ENCODE measurements around the gene RPTOR.

The RPTOR gene

GRCh38 chr17:80604670-80605010, 60.0 kb downstream of the RPTOR start:
- H3K36me3 ChIP-seq (ENCODE audit: control insufficient read depth in 2 of 2, insufficient read depth in 1 of 2, low read length in 2 of 2), result no peaks in the 10 kb centered on the region
- CTCF ChIA-PET, result interaction anchor here (0.6 to 1.3 kb wide), 4 partner anchors 47 to 990 kb away, joined by 3 to 7 read pairs (median 4); no protein-coding TSS in a partner anchor
- POLR2A ChIA-PET, result interaction anchor here (0.6 kb wide), 1 partner anchor 384 kb away, joined by 3 read pairs; no protein-coding TSS in a partner anchor
- H3K4me1 ChIP-seq (ENCODE audit: control insufficient read depth, insufficient read depth, low read length), result peaks cover 17% of the 10 kb centered on the region
- H3K9me3 ChIP-seq (ENCODE audit: control insufficient read depth, insufficient read depth, low read depth, low read length), result no peaks in the 10 kb centered on the region
- H3K27ac ChIP-seq (ENCODE audit: extremely low read depth, low read depth, low read length), result no peak overlapping the region
- no peak overlapping the region for H3K4me3 ChIP-seq (ENCODE audit: low read depth, low read length)
- TF ChIP-seq ZNF830 (tag by site-specific recombination; IDR thresholded peaks at IDR 0.05; ENCODE audit: low read depth), result no peak
- TF ChIP-seq ZNF423 (tag by site-specific recombination; IDR thresholded peaks at IDR 0.05), result no peak
- no peak for TF ChIP-seq ZNF610 (tag by site-specific recombination; IDR thresholded peaks at IDR 0.05; ENCODE audit: borderline replicate concordance)
- TF ChIP-seq ZNF785 (tag by site-specific recombination; IDR thresholded peaks at IDR 0.05), result no peak

- TF ChIP-seq WT1 (tag by site-specific recombination; IDR thresholded peaks at IDR 0.05), result no peak
- peak; percentile 70 for TF ChIP-seq ZBTB17 (tag by site-specific recombination; IDR thresholded peaks at IDR 0.05)
- TF ChIP-seq ZNF777 (tag by site-specific recombination; IDR thresholded peaks at IDR 0.05; ENCODE audit: borderline replicate concordance), result no peak
- no peak for TF ChIP-seq BCL11A (tag by site-specific recombination; IDR thresholded peaks at IDR 0.05; ENCODE audit: low read depth)
- TF ChIP-seq PBX3 (CRISPR knock-in tag; IDR thresholded peaks at IDR 0.05), result no peak
- TF ChIP-seq ZNF600 (tag by site-specific recombination; IDR thresholded peaks at IDR 0.05), result peak; percentile 94
- no peak for TF ChIP-seq ZNF549 (tag by site-specific recombination; IDR thresholded peaks at IDR 0.05)
- TF ChIP-seq ZNF596 (tag by site-specific recombination; IDR thresholded peaks at IDR 0.05), result no peak
- POLR2A ChIA-PET, result interaction anchor here (0.6 kb wide), 1 partner anchor 340 kb away, joined by 3 read pairs; no protein-coding TSS in a partner anchor
- H3K36me3 ChIP-seq (ENCODE audit: control insufficient read depth in 2 of 2, insufficient read depth in 1 of 2, low read length in 2 of 2), result no peaks in the 10 kb centered on the region
- peaks cover 10% of the 10 kb centered on the region for H3K4me1 ChIP-seq (ENCODE audit: control insufficient read depth, insufficient read depth, low read length)
- no peak overlapping the region for H3K4me3 ChIP-seq (ENCODE audit: low read depth, low read length)
- no peaks in the 10 kb centered on the region for H3K9me3 ChIP-seq (ENCODE audit: control insufficient read depth, insufficient read depth, low read depth, low read length)
- CTCF ChIA-PET, result interaction anchor here (0.6 to 2.1 kb wide), 4 partner anchors 22 to 245 kb away, joined by 4 to 11 read pairs (median 4); no protein-coding TSS in a partner anchor
- H3K27ac ChIP-seq (ENCODE audit: extremely low read depth, low read depth, low read length), result no peak overlapping the region
These were observed 60.9 kb downstream of the RPTOR start for GRCh38 chr17:80605326-80606066.

- TF ChIP-seq ZNF221 (tag by site-specific recombination; IDR thresholded peaks at IDR 0.05; ENCODE audit: borderline replicate concordance), result no peak
- no peak for TF ChIP-seq ZNF426 (tag by site-specific recombination; IDR thresholded peaks at IDR 0.05)
- no peak for TF ChIP-seq ZBTB26 (tag by site-specific recombination; optimal IDR thresholded peaks at IDR 0.05)
- no peak for TF ChIP-seq ZNF169 (tag by site-specific recombination; IDR thresholded peaks at IDR 0.05)
- TF ChIP-seq ZNF302 (tag by site-specific recombination; IDR thresholded peaks at IDR 0.05; ENCODE audit: low read depth), result no peak
- no peak for TF ChIP-seq ZNF292 (tag by site-specific recombination; IDR thresholded peaks at IDR 0.05; ENCODE audit: borderline replicate concordance, low read depth)
- Histone ChIP-seq H3K4me3 (ENCODE audit: low read depth, low read length) (no peak overlapping the region), H3K36me3 (ENCODE audit: control insufficient read depth in 2 of 2, insufficient read depth in 1 of 2, low read length in 2 of 2) (no peaks in the 10 kb centered on the region; a peak in 1 of 3 replicates), H3K4me1 (ENCODE audit: control insufficient read depth, insufficient read depth, low read length) (peaks cover 10% of the 10 kb centered on the region), H3K27ac (ENCODE audit: extremely low read depth, low read depth, low read length) (no peak overlapping the region), H3K9me3 (ENCODE audit: control insufficient read depth, insufficient read depth, low read depth, low read length) (no peaks in the 10 kb centered on the region)
- CTCF ChIA-PET, result no interaction called here
- POLR2A ChIA-PET, result no interaction called here
These were observed 63.7 kb downstream of the RPTOR start for GRCh38 chr17:80608326-80608725.
